Liver (tissue), 3 donors: Measurements from ENCODE around the gene GGT1.
A peak's percentile ranks its signal among the peaks of the same experiment; 100 is the strongest.

Source experiments
- ATF3 ChIP-seq: IDR thresholded peaks from 2 replicates; pipeline ENCODE4 v1.6.1; 2016; ENCODE audit warnings: antibody characterized with exemption
- CTCF ChIP-seq: fragments of 150-350 bp; IDR thresholded peaks from 2 replicates; pipeline ENCODE4 v1.5.1; 2017; ENCODE audit warnings: improper control_type of control experiment, low read depth, low read length; ENCODE audit not compliant: missing input control
- EGR1 ChIP-seq, 2 donors: IDR thresholded peaks; 2 replicates each; pipeline ENCODE4 v1.6.1; 2016 to 2018; ENCODE audit warnings: antibody characterized with exemption in 2 of 2, low read depth in 2 of 2
- FOXA1 ChIP-seq: IDR thresholded peaks from 2 replicates; pipeline ENCODE4 v1.6.1; 2016; ENCODE audit warnings: antibody characterized with exemption
- GABPA ChIP-seq, 2 donors: IDR thresholded peaks in 1 of 2; conservative IDR thresholded peaks in 1 of 2; 2 replicates each; pipeline ENCODE4 v1.6.1; 2016; ENCODE audit warnings: antibody characterized with exemption in 2 of 2, mild to moderate bottlenecking in 1 of 2, moderate library complexity in 1 of 2
- MAX ChIP-seq: IDR thresholded peaks from 2 replicates; pipeline ENCODE4 v1.6.1; 2016; ENCODE audit warnings: antibody characterized with exemption
- NR2F2 ChIP-seq: IDR thresholded peaks from 2 replicates; pipeline ENCODE4 v1.6.1; 2016; ENCODE audit warnings: antibody characterized with exemption
- RAD21 ChIP-seq, 2 donors: IDR thresholded peaks; 2 replicates each; pipeline ENCODE4 v1.6.1; 2016; ENCODE audit warnings: antibody characterized with exemption in 2 of 2, mild to moderate bottlenecking in 2 of 2
- REST ChIP-seq: IDR thresholded peaks from 2 replicates; pipeline ENCODE4 v1.6.1; 2016; ENCODE audit warnings: antibody characterized with exemption, mild to moderate bottlenecking
- TAF1 ChIP-seq: conservative IDR thresholded peaks from 2 replicates; pipeline ENCODE4 v1.6.1; 2016; ENCODE audit warnings: antibody characterized with exemption, mild to moderate bottlenecking
- ZBTB33 ChIP-seq: IDR thresholded peaks from 2 replicates; pipeline ENCODE4 v1.6.1; 2016; ENCODE audit warnings: antibody characterized with exemption
- donor health status: healthy.
- donor health status: healthy.

- no peak for TF ChIP-seq CTCF
- TF ChIP-seq TAF1: peak; percentile 86
- peak; percentile 90 for TF ChIP-seq MAX
- peak; percentile 77 to 94 for TF ChIP-seq GABPA (IDR thresholded peaks at IDR 0.05 in 1 of 2, conservative IDR thresholded peaks at IDR 0.05 in 1 of 2)
- TF ChIP-seq RAD21 (IDR thresholded peaks at IDR 0.05): peak; percentile 47 to 66
- TF ChIP-seq REST: peak; percentile 87
- peak; percentile 71 to 72 for TF ChIP-seq EGR1 (IDR thresholded peaks at IDR 0.05; ENCODE audit: low read depth in 2 of 2)
- TF ChIP-seq ZBTB33: peak; percentile 74
- peak; percentile 46 for TF ChIP-seq NR2F2
- peak; percentile 39 for TF ChIP-seq ATF3
- peak; percentile 67 for TF ChIP-seq FOXA1
Measured at GRCh38 chr22:24555165-24556039, 47.6 kb upstream of the GGT1 start, which contains the start of gene SNRPD3.
